ENCODE data around the gene ANKRD29.

ANKRD29 gene

DNA sequence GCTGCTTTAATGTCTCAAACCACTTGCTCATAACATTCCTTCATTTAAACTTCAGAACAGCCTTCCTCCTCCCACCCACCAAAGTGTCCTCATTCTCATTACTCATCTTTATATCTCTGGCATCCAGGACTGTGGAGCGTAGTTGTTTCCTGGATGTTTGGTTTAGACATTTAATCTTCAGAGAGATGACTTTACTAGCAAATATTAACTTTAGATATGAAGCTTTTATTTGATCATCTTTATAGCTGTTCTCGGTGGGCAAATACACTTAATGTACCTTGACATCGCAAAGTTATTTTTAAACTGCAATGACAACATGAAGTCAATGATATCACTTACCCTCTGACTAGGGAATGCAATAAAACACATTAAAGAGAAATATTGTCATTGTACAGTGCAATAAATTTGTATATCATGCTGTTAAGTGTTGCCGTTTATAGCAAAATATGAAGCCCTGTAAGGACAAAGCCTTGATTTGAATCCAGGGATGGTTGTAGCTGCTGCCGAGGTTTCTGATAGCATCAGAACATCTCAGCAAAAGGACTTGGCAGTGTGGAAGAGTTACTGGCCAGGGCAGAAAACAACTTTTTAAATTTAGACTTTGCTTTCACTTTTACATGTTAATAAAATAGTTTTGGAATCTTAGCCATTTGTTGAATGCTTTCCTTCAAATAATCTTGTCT is 21.9 kb upstream of the ANKRD29 start:
- TF ChIP-seq CTCF (IDR thresholded peaks at IDR 0.05; ENCODE audit: low read depth, low read length, missing control alignments) = no peak
- DNase-seq (ENCODE audit: extremely low read depth, low read depth) = no peak
- H3K4me3 ChIP-seq (replicated peaks; ENCODE audit: low read depth, low read length) = no peak overlapping the region

GRCh38 chr18:23683671-23684070 is 21.0 kb upstream of the ANKRD29 start:
- H3K4me3 ChIP-seq (replicated peaks; ENCODE audit: low read depth, low read length) = no peak overlapping the region
- no peak for TF ChIP-seq CTCF (IDR thresholded peaks at IDR 0.05; ENCODE audit: low read depth, low read length, missing control alignments)
- no peak for DNase-seq (ENCODE audit: extremely low read depth, low read depth)

GRCh38 chr18:23683155-23683554 is 20.4 kb upstream of the ANKRD29 start:
- no peak overlapping the region for H3K4me3 ChIP-seq (replicated peaks; ENCODE audit: low read depth, low read length)
- TF ChIP-seq CTCF (IDR thresholded peaks at IDR 0.05; ENCODE audit: low read depth, low read length, missing control alignments) = no peak
- no peak for DNase-seq (ENCODE audit: extremely low read depth, low read depth)

GRCh38 chr18:23682472-23682871 is 19.8 kb upstream of the ANKRD29 start:
- H3K4me3 ChIP-seq (replicated peaks; ENCODE audit: low read depth, low read length) = no peak overlapping the region
- no peak for TF ChIP-seq CTCF (IDR thresholded peaks at IDR 0.05; ENCODE audit: low read depth, low read length, missing control alignments)
- no peak for DNase-seq (ENCODE audit: extremely low read depth, low read depth)

GRCh38 chr18:23682045-23682444 is 19.3 kb upstream of the ANKRD29 start:
- TF ChIP-seq CTCF (IDR thresholded peaks at IDR 0.05; ENCODE audit: low read depth, low read length, missing control alignments) = no peak
- no peak for DNase-seq (ENCODE audit: extremely low read depth, low read depth)
- no peak overlapping the region for H3K4me3 ChIP-seq (replicated peaks; ENCODE audit: low read depth, low read length)

GRCh38 chr18:23675896-23676295 is 13.2 kb upstream of the ANKRD29 start:
- TF ChIP-seq CTCF (IDR thresholded peaks at IDR 0.05; ENCODE audit: low read depth, low read length, missing control alignments) = no peak
- no peak overlapping the region for H3K4me3 ChIP-seq (replicated peaks; ENCODE audit: low read depth, low read length)
- no peak for DNase-seq (ENCODE audit: extremely low read depth, low read depth)

DNA sequence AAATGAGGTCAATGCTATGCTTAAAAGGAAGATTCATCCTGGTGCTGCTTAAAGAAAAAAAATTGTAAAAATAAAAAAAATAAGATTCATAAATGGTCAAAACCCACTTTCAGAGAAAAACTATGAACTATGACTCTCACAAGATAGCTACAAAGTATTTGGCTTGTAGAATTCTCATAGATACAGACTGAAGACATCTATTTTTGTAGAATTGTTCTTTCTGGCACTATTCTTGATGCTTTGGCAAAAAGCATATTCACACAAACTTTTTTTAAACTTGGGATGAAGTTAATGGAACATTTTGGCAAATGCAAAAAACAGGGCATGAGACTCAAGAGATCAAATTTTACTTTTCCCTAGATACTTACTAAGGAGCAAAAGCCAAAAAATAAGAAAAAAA is 12.5 kb upstream of the ANKRD29 start:
- no peak overlapping the region for H3K4me3 ChIP-seq (replicated peaks; ENCODE audit: low read depth, low read length)
- no peak for DNase-seq (ENCODE audit: extremely low read depth, low read depth)
- no peak for TF ChIP-seq CTCF (IDR thresholded peaks at IDR 0.05; ENCODE audit: low read depth, low read length, missing control alignments)
